ENCODE measurements around the gene MCUR1.
"Not testable (repeated sequence)": the region's sequence is repeated elsewhere in the genome, so short reads cannot be mapped to it uniquely, and the experiment has no call there.

The MCUR1 gene

DNA sequence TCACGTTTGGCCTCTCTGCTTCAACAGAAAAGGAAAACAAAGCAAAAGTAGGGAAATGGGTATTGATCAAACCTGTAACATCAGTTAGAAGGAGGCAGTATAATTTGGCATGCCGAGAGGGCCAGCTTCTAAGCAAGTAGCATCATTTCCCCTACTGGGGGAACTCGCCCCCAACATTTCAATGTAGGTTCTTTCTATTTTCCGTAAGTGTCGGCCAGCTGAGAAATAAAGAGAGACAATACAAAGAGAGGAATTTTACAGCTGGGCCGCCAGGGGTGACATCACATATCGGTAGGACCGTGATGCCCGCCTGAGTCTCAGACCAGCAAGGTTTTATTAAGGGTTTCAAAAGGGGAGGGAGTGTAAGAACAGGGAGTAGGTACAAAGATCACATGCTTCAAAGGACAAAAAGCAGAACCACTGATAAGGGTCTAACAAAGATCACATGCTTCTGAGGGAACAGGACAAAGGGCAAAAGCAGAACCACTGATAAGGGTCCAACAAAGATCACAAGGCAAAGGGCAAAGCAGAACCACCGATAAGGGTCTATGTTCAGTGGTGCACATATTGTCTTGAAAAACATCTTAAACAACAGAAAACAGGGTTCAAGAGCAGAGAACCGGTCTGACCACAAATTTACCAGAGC is 14.4 kb upstream of the MCUR1 start:
- DNase-seq: not testable (repeated sequence)

DNA sequence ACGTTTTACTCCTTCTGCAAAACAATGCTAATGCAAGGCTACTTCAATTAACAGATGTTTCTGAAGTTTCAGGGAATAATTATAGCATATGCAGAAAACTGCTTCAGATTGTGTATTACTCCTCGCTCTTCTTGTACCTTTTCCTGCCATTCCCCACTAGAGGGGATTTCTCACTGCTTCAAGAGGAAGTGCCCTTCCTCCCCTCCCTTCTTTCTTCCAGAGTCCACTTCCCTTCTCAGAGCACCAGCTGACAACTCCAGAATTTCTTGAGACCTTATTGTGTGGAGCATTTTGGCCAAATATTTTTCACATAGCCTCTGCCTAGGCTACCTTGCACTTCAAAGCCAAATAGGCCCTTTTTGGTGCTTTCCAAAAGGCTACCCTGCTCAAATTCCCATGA is 12.7 kb upstream of the MCUR1 start:
- DNase-seq: no peak

DNA sequence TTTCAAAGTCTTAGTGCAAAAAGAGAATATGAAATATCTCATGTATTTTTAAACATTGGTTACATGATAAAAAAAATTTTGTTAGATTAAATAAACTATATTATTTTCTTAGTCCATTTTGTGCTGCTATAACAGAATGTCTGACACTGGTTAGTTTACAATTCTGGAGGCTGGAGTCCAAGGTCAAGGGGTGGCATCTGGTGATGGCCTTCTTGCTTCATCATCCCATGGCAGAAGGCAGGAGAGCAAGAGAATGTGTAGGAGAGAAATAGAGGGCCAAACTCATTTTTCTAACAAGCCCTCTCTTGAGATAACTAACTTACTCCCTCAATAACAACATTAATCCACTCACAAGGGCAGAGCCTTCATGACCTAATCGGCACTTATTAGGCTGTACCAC is 11.5 kb upstream of the MCUR1 start:
- no peak for DNase-seq

DNA sequence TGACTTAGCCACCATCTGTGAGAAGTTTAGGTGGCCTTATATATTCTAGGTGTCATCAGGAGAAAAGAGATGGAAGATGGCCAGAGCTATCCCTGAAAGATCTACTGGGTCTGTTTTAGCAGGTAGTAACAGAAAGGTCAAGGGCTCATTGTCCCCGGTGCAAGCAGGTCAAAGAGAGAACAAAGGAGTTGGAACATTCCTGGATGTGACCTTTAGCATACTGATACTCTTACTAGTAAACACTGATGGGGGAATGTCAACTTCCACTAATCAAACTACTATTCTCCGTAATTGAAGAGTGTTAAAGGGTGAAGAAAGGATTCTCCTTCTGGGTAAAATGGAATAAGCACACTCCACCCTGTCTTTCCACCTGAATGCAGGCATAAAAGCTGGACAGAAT is 4.0 kb upstream of the MCUR1 start:
- DNase-seq: no peak

DNA sequence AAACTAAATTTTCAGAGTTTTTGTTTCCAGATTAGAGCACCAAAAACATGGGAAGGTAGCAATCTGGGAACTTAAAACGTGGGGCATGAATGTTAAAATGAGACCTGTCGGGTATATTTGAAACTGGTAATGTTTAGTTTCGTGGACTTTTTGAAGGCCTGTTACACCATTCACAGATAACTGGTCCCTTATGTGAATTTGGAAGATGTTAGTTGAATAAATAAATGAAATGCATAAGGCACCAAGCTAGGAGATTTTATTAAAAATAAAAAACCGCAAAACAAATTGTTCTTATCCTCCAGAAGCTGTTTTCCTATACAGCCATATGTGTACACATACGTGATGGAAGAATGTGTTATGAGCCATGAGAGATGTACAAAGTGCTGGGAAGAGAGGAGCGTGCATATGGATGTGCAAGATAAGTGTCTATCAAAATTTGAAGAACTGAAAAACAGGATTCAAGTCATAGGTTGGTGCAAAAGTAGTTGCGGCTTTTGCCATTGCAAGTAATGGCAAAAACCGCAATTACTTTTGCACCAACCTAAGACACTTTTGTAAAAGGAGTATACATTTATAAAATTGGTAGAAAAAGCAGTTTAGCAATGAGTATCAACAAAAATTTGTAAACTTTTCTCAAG is 700 bp upstream of the MCUR1 start:
- DNase-seq: peak; percentile 38

DNA sequence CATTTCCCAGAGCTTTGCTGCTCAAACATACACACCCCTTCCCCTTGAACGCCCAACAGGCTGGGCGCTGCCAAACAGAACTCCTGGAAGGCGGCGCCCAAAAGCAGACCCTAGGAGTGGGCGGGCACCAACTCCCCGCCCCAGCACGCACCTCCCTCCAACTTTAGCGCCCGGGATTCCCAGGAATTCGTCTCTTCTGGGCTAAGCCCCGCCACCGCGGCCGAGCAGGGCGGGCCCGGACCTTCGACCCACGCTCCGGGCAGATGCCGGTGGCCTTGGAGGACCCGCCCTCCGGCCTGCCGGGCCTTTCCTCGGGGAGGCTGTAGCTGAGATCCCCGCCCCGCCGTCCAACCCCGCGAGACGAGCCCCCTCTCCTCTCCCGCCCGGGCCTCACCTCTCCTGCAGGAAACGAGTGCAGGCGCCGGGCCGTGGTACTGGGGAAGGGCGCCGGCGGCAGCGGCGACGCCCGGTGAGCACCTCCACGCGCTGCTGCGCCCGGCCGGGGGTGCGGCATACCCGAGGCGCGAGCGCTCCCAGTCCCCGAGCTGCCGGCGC is 659 bp downstream of the MCUR1 start:
- peak; percentile 90 for DNase-seq

DNA sequence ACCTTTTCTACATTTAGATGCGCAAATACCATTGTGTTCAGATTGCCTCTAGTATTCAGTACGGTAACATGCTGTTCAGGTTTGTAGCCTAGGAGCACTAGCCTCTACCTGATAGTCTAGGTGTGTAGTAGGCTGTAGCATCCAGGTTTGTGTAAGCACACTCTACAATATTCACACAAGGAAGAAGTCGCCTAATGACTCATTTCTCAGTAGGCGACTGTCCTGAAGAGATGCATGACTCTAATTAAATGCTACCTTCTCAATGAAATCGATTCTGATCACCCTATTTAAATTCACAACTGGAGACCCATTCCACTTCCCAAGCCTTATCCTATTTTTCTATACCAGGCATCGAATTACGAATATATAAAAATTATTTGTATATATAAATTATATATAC is 1.3 kb downstream of the MCUR1 start:
- peak; percentile 37 for DNase-seq

DNA sequence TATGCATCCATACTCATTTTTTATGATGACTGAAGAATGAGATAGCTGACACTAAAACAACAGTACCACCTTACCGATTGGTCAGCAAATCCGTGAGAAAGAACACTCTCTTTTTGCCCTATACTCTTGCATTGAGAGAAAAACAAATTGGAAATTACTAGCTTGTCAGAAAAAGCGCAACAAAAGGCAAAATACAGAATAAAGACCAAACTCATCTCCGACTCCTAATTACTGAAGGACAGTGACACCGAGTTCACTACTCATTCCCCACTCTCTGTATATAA is 2.1 kb downstream of the MCUR1 start:
- DNase-seq: no peak

DNA sequence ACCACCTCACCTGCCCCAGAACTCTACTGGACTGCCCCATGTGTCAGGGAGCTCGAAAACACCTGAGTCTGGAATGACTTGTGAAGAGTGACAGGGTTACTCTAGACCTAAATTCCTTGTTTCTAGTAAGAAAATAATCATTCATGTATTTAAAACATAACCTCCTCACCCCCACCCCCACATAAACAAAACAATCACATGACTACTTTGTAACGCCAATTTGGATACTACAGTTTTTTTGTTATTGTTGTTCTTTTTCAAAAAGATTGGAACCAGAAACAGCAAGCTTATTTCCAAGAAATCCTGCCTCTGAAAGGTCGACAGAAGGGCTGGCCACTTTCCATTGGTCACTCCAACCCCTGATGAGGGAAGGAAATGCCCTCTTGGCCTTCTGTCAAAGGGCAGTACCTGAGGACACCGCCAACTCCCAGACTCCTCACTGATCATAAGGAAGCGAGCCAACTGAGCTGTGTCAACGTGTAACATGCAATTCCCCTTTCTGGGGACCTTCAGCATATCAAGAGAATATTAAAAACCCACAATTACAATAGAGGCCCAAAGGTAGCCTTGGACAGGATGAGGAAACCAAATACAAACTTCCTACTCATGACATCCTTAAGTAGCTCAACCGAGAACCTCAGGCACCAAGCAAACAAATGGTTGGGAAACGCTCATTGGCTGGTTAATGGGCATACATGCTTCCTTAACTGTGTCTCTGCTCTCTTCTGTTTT is 2.6 kb downstream of the MCUR1 start:
- DNase-seq: no peak

DNA sequence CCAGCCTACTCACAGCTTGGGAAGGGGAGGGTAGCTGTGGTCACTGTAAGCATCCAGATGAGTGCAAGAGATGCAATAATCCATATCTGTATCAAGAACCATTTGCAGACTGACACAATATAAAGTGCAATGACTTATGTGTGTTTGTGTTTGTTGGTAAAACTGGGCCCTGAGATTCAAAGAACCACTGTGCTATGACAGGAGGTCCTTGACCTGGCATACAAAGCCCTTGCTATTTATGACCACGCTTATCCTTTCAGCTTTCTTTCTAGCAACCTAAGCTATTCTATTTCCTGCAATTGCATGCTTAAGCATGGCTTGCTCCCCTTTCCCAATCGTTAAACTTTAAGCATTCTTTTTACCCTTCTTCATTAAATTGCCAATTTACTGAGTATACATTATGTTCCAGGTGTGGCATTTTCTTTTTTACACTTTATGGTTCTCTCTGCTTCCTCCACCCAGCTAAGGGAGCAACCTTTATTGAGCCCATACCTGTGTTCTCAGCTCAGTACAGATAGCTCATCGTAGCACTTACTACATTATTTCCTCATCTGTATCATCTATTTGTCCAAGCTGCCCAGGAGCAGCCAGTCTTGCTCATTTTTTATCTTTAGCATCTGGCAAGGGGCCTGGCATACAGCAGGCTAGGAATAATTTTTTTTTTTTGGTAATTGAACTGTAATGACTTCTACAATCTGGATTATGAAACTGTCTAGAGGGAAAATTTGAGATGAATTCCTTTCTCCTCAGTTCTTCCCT is 3.5 kb downstream of the MCUR1 start:
- no peak for DNase-seq

DNA sequence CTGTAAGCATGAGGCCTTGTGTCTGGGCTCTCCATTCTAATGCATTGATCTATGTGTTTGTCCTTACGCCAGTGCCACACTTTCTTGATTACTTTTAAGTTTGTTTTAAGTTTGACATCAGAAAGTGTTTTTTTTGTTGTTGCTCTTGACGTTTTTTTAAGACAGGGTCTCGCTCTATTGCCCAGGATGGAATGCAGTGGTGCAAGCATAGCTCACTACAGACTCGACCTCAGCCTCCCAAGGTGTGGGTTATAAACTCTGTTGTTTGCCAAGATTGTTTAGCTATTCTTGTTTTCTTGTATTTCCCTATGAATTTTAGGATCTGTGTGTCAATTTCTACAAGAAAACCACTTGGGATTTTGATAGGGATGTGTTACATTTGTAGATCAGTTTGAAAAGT is 5.6 kb downstream of the MCUR1 start:
- DNase-seq: no peak

DNA sequence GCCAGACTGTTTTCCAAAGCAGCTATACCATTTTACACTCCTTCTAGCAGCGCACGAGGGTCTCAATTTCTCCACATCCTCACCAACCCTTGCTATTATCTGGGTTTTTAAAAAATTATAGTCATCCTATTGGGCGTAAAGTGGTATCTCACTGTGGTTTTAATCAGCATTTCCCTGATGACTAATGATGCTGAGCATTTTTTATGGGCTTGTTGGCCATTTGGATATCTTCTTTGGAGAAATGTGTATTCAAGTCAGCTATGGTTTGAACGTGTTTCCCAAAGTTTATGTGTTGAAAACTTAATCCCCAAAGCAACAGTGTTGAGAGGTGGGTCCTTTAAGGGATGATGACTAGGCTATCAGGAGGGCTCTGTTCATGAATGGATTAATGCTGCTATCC is 6.7 kb downstream of the MCUR1 start:
- no peak for DNase-seq

DNA sequence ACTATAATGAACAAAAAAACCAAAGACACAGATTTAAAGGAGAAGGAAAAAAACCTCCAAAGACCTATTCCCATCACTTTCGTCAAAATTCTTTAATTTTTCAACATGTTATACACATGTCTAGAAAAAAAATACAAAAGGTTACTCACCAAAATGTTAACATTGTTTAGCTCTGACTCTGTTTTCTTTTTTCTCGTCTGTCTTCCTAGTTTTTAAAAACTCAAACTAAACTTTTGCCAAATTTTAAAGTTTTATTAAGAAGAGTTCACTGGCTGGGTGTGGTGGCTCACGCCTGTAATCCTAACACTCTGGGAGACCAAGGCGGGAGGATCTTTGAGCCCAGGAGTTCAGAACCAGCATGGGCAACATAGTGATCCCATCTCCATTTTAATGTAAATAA is 10.8 kb downstream of the MCUR1 start:
- no peak for DNase-seq

DNA sequence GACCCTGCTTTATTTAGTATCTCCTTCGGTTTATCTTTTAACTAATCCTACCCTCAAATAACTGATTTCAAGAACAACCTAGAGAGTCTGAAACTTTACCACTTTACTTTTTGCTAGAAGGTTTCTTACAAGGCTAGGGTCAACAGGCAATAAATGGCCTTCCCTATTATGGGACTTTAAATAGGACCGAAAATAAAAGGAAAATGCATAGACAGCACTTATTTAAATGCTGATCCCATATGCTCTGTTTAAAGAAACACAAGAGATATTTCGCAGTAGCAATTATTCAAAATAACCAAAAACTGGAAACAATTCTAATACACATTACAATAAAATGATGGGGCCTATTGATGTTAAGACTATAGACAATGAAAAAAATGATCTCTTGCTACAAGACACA is 13.7 kb downstream of the MCUR1 start:
- no peak for DNase-seq

DNA sequence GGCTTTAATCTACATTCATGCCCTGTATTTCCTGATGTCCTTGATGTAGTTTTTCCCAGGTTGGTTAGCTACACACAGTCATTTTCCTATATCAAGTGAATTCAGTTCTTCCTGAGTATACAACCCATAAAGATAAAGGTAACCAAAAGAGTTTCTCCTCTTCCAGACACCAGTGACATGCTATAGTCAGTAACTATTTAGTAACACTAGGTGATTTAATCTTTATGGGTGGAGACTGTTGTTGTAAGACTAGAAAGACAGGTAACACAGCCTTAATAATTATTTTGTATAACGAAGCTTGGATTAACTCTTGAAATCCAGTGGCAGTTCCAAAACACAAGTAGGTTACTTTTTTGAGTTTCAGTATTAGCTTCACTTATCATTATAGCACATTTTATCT is 17.6 kb downstream of the MCUR1 start:
- no peak for DNase-seq

DNA sequence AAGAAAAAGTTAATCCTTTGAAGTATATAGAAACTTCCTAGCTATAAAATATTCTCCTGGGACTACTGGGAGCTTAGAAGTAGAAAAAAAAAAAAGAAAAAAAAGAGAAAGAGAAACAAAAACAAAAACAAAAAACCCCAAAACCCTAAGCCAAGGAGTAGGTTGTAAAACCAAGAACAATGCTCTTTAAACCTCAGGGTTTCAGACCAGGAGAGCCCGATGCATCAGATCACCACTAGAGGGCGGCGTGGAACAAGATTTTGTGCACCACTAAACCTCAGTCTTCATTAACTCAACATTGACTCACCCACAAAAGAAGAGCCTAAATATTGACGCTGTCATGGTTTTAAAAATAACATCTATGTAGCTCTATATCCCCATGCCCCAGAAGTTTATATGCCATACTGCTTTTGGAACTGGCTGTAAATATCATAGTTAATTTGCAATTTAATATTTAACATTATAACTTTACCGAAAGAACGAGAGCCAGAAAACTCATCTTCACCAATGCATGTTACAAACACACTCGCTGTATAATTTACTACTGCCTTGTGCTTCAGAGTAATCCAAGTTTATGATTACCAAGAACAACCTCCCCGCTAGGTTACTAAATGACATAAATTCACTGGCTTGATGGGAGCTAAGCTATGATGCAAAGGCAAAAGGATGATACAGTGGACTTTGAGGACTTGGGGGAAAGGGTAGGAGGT is 19.2 kb downstream of the MCUR1 start:
- DNase-seq: peak; percentile 79

DNA sequence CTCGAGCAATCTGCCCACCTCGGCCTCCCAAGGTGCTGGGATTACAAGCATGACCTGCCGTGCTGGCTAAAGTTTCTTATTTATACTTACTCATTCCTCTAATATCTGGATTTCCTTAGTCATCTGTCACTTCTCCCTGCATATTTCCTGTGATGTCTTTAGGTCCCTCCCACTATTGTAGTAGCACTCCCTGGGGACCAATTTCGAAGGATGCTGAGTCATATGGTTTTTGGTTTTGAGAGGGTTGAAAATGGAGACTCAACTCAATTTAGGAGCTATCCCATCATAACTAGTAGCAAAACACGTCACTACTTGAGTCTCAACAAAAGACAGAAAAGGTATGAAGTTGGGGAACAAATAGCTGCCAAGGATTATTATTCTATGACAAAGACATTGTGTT is 20.2 kb downstream of the MCUR1 start:
- peak; percentile 49 for DNase-seq

DNA sequence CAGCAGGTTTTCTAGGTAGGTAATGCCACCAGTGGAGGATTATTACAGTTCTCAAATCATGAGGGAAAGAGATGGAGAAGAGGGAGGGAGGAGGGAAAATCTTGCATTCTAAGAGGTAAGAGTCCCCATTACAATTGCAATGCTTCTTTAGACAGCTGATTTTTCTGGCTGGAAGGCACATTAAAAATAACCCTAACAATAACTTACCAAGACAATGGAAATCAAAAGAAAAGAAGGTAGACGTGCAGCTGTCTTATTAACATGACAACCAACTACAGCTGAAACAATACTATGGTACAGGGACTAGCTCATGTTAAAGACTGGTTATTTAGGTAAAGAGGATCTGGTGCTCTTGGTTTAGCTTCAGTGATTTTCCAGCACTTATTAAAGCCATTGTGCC is 24.6 kb downstream of the MCUR1 start:
- no peak for DNase-seq

DNA sequence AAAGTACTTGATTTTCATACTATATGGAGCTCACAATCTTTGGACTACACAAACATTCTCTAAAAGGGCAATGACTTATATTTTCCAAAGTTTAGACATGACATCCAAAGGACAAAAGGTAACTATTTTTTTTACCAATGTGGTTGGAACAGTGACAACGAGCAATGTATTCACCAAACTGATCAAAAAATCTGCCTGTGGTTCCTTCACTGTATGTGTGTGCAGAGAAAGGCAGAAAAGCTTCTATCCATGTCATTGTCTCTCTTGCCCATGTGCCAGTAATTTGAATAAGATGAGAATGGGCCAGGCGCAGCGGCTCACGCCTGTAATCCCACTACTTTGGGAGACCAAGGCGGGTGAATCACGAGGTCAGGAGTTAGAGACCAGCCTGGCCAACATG is 25.5 kb downstream of the MCUR1 start:
- DNase-seq: no peak

DNA sequence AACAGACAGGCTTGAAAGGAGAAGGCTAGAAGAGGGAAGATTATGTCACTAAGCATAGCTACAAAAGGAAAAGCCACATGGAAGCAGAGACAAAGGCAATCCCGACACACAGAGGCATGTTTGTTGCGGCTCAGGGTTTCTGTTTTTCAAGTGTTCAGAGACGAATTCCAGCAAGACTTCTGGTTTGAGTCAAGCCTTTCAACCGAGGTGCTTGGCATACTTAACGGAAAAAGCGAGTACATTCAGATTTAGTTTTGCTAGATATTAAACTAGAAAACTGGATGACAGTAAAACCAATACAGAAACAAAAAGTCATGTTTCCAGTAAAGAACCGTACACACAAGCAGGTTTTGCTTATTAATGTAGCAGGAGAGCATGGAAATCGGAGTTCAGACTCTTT is 27.2 kb downstream of the MCUR1 start:
- no peak for DNase-seq

DNA sequence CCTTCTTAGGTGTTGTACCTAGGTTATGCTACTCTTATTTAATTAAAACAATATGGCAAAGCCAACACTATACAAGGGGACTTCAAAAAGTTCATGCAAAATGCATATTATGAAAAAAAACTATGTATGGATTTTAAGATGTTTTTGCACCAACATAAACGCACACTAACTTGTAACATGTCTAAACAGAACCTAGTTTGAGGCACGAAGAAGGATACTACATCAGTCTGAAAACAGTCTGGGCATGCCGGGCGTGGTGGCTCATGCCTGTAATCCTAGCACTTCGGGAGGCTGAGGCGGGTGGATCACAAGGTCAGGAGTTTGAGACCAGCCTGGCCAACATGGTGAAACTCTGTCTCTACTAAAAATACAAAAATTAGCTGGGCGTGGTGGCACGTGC is 34.2 kb downstream of the MCUR1 start:
- DNase-seq: not testable (repeated sequence)

DNA sequence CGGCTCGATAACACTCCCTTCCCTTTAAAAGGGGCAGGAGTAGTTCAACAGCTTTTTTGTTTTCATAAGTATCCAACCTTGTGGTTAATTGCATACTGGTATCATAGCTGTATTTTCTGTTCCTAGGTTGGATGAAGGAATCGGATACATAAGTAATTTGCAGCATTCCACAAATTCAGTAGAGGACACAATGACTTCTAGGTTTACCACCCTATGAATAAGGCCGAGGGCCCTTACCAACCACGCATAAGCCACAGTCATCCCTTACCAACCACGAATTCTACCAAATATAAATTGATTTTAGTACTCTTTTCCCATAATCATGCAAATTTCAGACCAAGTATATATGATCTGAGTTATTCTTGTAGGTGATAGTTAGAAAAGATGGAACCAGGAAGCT is 36.3 kb downstream of the MCUR1 start:
- no peak for DNase-seq

DNA sequence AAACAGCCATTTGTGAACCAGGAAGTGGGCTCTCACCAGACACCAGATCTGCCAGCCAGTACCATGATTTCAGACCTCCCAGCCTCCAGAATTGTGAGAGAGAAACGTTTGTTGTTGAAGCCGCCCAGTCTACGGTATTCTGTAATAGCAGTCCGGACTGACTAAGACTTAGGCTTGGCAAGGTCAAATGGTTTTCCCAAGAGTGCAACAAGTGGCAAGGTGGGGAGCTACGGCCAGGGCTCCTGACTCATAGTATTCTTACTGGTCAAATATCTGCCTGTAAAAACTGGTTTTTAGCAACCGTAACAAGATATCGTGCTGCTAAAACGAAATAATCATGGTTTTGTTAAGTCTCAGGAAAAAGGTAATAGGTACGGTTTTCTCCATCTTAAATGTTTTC is 37.8 kb downstream of the MCUR1 start:
- DNase-seq: no peak

All from NCI-H69 (cell line).